Lung (tissue), 12 donors: ENCODE measurements around the gene COMT. TPM values are rescaled to one million over a fixed set of nuclear protein-coding genes. Genes with fewer than 3 reads are reported as not detected.

Experiments used
- ATAC-seq: fragments of 200-7000 bp; cut with Tn5 transposase; one replicate; pipeline ENCODE4 v1.9.1; 2020; ENCODE audit warnings: moderate number of reproducible peaks; ENCODE audit not compliant: insufficient read depth, low FRiP score
- DNase-seq, 3 donors: peaks; one replicate each; pipeline ENCODE4 v3.0.0-alpha.2; 2013 to 2017
- H3K27ac ChIP-seq, 2 donors: one replicate each; pipeline ENCODE4 v1.5.1; 2013; ENCODE audit warnings: mild to moderate bottlenecking in 2 of 2, moderate library complexity in 2 of 2, control low read depth in 1 of 2, inconsistent platforms in 1 of 2, low read depth in 1 of 2, low read length in 1 of 2
- H3K27me3 ChIP-seq, 3 donors: one replicate each; pipeline ENCODE4 v1.5.1; 2013; ENCODE audit warnings: low read length in 2 of 3; ENCODE audit not compliant: control insufficient read depth in 3 of 3, insufficient read depth in 3 of 3
- H3K36me3 ChIP-seq, 4 donors: one replicate each; pipeline ENCODE4 v1.5.1; 2013; ENCODE audit warnings: low read length in 4 of 4, mild to moderate bottlenecking in 1 of 4, moderate library complexity in 1 of 4; ENCODE audit not compliant: control insufficient read depth in 4 of 4, insufficient read depth in 4 of 4
- H3K4me1 ChIP-seq, 5 donors: one replicate each; pipeline ENCODE4 v1.5.1; 2013; ENCODE audit warnings: low read length in 5 of 5, mild to moderate bottlenecking in 2 of 5, moderate library complexity in 1 of 5; ENCODE audit not compliant: control insufficient read depth in 5 of 5, insufficient read depth in 5 of 5
- H3K4me3 ChIP-seq: one replicate; pipeline ENCODE4 v1.5.1; 2013; ENCODE audit warnings: mild to moderate bottlenecking, control low read depth, moderate library complexity
- H3K9ac ChIP-seq, 2 donors: one replicate each; pipeline ENCODE4 v1.5.1; 2013; ENCODE audit warnings: low read length in 2 of 2, control low read depth in 1 of 2; ENCODE audit not compliant: insufficient read depth in 1 of 2
- H3K9me3 ChIP-seq, 4 donors: one replicate each; pipeline ENCODE4 v1.5.1; 2013; ENCODE audit warnings: low read length in 3 of 4, mild to moderate bottlenecking in 1 of 4, moderate library complexity in 1 of 4; ENCODE audit not compliant: control insufficient read depth in 4 of 4, insufficient read depth in 3 of 4
- CTCF ChIP-seq: IDR thresholded peaks from 2 replicates; pipeline ENCODE4 v1.5.1; 2012; ENCODE audit warnings: mild to moderate bottlenecking; ENCODE audit errors: control extremely low read depth, extremely low read depth
- WGBS, 2 donors: extraction: QIAGEN DNeasy Blood & Tissue Kit; methylation state at CpG; one replicate each; pipeline ENCODE4 v1.1.7; 2013; 5-methylcytosine and 5-hydroxymethylcytosine counted together
- polyA plus RNA-seq, 2 donors: library from polyadenylated mRNA; stranded (reverse); fragments of 200-250 nt; gene quantifications; one replicate each; pipeline ENCODE4 v1.2.1, GENCODE V29; 2013
- total RNA-seq, 2 donors: library from RNA; depleted of rRNA in 1 of 2; stranded (reverse); fragments of >200 nt in 1 of 2; gene quantifications; one replicate each; pipeline ENCODE4 v1.2.1, GENCODE V29; 2014 to 2021
- donor health status: control.
- donor health status: control.
- donor health status: Bipolar disorder and iron deficiency.
- donor health status: healthy.
- donor health status: DM: yes; HTN: yes; CAD: no.

Gene COMT
- total and polyA plus RNA-seq, 4 donors: 147 to 272 (median 208) TPM

GRCh38 chr22:19960491-19961200, 19.1 kb downstream of the COMT start:
- no peak for ATAC-seq
- H3K4me1 ChIP-seq: peaks cover 0 to 33% (median 7%) of the 10 kb centered on the region in 5 donors
- no peak for DNase-seq
- H3K4me3 ChIP-seq: no peak overlapping the region
- TF ChIP-seq CTCF: no peak
- 92 to 94% methylated on average over 12 of the region's 12 CpGs for WGBS, 2 donors
- H3K9ac ChIP-seq: no peak overlapping the region
- no peaks in the 10 kb centered on the region for H3K27me3 ChIP-seq
- H3K36me3 ChIP-seq: peaks cover 0 to 16% (median 1%) of the 10 kb centered on the region in 4 donors
- H3K27ac ChIP-seq: no peak overlapping the region
- no peaks in the 10 kb centered on the region for H3K9me3 ChIP-seq

- H3K4me1 ChIP-seq: peaks cover 0 to 31% (median 7%) of the 10 kb centered on the region in 5 donors
- TF ChIP-seq CTCF: no peak
- 91 to 94% methylated on average over 9 of the region's 9 CpGs for WGBS, 2 donors
Observed at GRCh38 chr22:19961201-19961580, 19.6 kb downstream of the COMT start.

DNA sequence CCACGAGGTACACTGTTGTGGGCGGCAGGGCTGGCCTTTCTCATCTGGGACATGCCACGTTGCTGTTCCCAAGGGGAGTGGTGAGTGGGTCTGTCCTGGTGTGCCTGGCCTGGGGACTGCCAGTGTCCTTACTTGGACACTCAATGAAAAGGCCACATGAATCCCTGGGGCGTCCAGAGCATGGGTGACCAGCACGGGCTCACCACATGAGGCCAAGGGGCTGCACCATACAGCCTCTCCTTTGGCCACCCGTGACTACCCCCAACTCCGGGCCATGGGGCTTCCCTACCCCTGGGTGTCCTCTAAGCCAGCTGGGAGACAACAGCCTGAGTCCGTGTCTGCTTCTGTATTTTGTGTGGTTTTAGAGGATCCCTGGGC, 20.3 kb downstream of the COMT start:
- ATAC-seq: no peak
- Histone ChIP-seq H3K36me3 (peaks cover 0 to 19% (median 1%) of the 10 kb centered on the region in 4 donors), H3K9ac (no peak overlapping the region), H3K27ac (no peak overlapping the region), H3K4me1 (peaks cover 0 to 31% (median 7%) of the 10 kb centered on the region in 5 donors), H3K4me3 (no peak overlapping the region), H3K27me3 (no peaks in the 10 kb centered on the region), H3K9me3 (no peaks in the 10 kb centered on the region)
- no peak for TF ChIP-seq CTCF
- 81 to 89% methylated on average over 8 of the region's 8 CpGs for WGBS, 2 donors
- DNase-seq: no peak

More at GRCh38 chr22:19961201-19961580, 19.6 kb downstream of the COMT start:
- H3K9me3 ChIP-seq: no peaks in the 10 kb centered on the region
- DNase-seq: no peak
- no peaks in the 10 kb centered on the region for H3K27me3 ChIP-seq
- no peak overlapping the region for H3K27ac ChIP-seq
- H3K4me3 ChIP-seq: no peak overlapping the region
- ATAC-seq: no peak
- H3K9ac ChIP-seq: no peak overlapping the region
- peaks cover 0 to 16% (median 1%) of the 10 kb centered on the region in 4 donors for H3K36me3 ChIP-seq
